Stimulated activated CD4-positive, alpha-beta T cell treated with anti-CD3 and anti-CD28 coated beads, TNF-alpha, amount 100 ng/mL, for 1 hour (primary cell): ENCODE measurements around the gene PEAK1.
"Not testable (repeated sequence)": the region's sequence is repeated elsewhere in the genome, so short reads cannot be mapped to it uniquely, and the experiment has no call there.

ENCODE experiments used
- DNase-seq, 3 donors: peaks; one replicate each; pipeline ENCODE4 v3.0.0-alpha.2; 2020; ENCODE audit warnings: low read depth in 3 of 3, low spot score in 1 of 3

The PEAK1 gene

GRCh38 chr15:77311618-77312398, 108.1 kb downstream of the PEAK1 start:
- DNase-seq = no peak

- DNase-seq = no peak
Observed at GRCh38 chr15:77311020-77311419, 108.9 kb downstream of the PEAK1 start.

- DNase-seq = no peak
Observed at GRCh38 chr15:77309392-77309791, 110.5 kb downstream of the PEAK1 start.

- DNase-seq = no peak
Observed at GRCh38 chr15:77305953-77306352, 114.0 kb downstream of the PEAK1 start.

GRCh38 chr15:77296773-77297337, 123.0 kb downstream of the PEAK1 start:
- DNase-seq = no peak

- no peak for DNase-seq
Observed at GRCh38 chr15:77295446-77295845, 124.5 kb downstream of the PEAK1 start.

- DNase-seq = no peak
Observed at GRCh38 chr15:77292969-77293558, 126.8 kb downstream of the PEAK1 start.

- DNase-seq = no peak
Observed at GRCh38 chr15:77291107-77291506, 128.8 kb downstream of the PEAK1 start.

- no peak for DNase-seq
Observed at GRCh38 chr15:77287385-77287784, 132.5 kb downstream of the PEAK1 start.

- no peak for DNase-seq
Observed at GRCh38 chr15:77285057-77285997, 134.6 kb downstream of the PEAK1 start.

- DNase-seq = no peak
Observed at GRCh38 chr15:77282333-77282732, 137.6 kb downstream of the PEAK1 start.

GRCh38 chr15:77276943-77277342, 143.0 kb downstream of the PEAK1 start:
- DNase-seq = no peak

- no peak for DNase-seq
Observed at GRCh38 chr15:77276096-77276495, 143.8 kb downstream of the PEAK1 start.

GRCh38 chr15:77273136-77273535, 146.8 kb downstream of the PEAK1 start:
- DNase-seq = not testable (repeated sequence)

GRCh38 chr15:77266708-77267386, 153.1 kb downstream of the PEAK1 start:
- DNase-seq = no peak

GRCh38 chr15:77255385-77255784, 164.5 kb downstream of the PEAK1 start:
- no peak for DNase-seq

- no peak for DNase-seq
Observed at GRCh38 chr15:77251662-77252061, 168.2 kb downstream of the PEAK1 start.

GRCh38 chr15:77247116-77247515, 172.8 kb downstream of the PEAK1 start:
- no peak for DNase-seq

GRCh38 chr15:77243716-77244401, 176.0 kb downstream of the PEAK1 start:
- DNase-seq = no peak

- no peak for DNase-seq
Observed at GRCh38 chr15:77243135-77243534, 176.8 kb downstream of the PEAK1 start.
